Left colon (tissue), 2 donors: ENCODE data around the gene EPAS1. TPM values are rescaled to one million over a fixed set of nuclear protein-coding genes. Genes with fewer than 3 reads are reported as not detected.

ENCODE experiments used
- ATAC-seq: fragments of 200-7000 bp; cut with Tn5 transposase; one replicate; pipeline ENCODE4 v1.9.1; 2020; ENCODE audit warnings: mild to moderate bottlenecking, moderate library complexity
- DNase-seq, 2 donors: peaks; one replicate each; pipeline ENCODE4 v3.0.0-alpha.2; 2020
- intact Hi-C, 2 donors: fragments of 100-400 bp; cut with DNase I in 1 of 2; cut with micrococcal nuclease in 1 of 2; formaldehyde crosslinking; loops; one replicate each; pipeline versions ENCODE4 v1.11.2 to v1.14.0; 2022; cut with DNase I, micrococcal nuclease
- total RNA-seq, 2 donors: library from RNA; stranded (reverse); fragmentation: NEBNext Ultra II Directional; extraction: Animal tissue kit (Norgen Biotek cat#: 25700); gene quantifications; one replicate each; pipeline ENCODE4 v1.2.1, GENCODE V29; 2021
- donor health status: DM: no; HTN: no; CAD: no.
- donor health status: DM: yes; HTN: yes; CAD: no.

EPAS1 gene
- total RNA-seq, 2 donors from 2014 or later = 155 to 226 TPM

DNA sequence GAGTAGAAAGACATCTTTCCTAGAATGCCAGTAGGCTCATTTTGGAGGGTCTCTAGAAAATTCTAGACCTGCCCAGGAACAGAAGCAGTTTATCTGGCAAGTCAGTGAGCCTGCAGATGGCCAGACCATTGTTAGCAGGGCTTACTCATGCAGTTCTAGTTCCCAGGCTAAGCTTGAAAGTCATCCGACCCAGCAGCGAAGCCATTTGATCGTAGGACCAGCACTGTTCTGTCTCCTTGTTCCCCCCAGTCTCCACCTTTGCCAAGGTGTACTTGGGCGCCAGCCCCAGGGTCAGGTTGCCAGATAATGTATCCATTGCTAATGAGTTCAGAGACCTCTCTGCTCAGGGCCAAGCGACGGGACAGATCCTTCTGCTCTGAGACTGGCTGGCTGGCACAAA, 70.1 kb downstream of the EPAS1 start:
- intact Hi-C loops = loop anchor here in 1 of 2 donors (10.0 kb wide), 1 partner anchor 362 kb away; no protein-coding TSS in a partner anchor
- ATAC-seq (no peak), DNase-seq (no peak)

DNA sequence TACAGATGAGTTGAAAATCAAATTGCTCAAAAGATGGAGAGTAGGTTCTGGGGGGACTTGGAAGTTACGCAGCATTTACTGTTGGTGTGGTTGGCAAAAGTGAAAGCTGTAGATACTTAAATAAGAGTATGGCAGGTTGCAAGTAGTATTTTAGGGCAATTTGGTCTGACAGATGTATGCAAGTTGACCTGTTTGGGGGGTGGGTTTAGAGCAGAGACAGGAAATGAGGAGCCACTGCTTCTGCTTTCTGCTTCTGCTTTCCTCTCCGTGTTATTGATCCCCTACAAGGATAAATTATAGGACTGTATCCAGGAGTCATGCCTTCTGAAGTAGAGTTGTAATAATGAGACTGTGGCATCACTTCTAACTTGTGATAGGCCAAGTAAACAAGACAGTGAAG, 71.2 kb downstream of the EPAS1 start:
- intact Hi-C loops = loop anchor here in 1 of 2 donors (10.0 kb wide), 1 partner anchor 364 kb away; no protein-coding TSS in a partner anchor
- DNase-seq = no peak
- ATAC-seq = no peak

DNA sequence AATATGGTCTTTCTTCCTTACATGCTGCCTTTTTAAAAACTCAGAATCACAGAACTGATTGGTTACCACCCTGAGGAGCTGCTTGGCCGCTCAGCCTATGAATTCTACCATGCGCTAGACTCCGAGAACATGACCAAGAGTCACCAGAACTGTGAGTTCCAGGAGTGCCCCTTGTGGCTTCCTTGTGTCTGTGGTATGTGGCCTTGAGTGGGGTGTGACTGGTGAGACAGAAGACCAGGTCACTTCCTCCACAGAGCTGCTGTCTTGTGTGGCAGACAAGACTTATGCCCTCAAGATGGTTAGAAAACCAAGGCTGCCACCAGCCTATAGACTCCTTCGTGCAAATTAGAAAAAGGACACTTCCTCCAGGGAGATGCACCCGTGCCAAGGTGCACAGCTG, 72.6 kb downstream of the EPAS1 start:
- intact Hi-C loops = loop anchor here in 1 of 2 donors (10.0 kb wide), 1 partner anchor 365 kb away; no protein-coding TSS in a partner anchor
- ATAC-seq (peak; percentile 24), DNase-seq (no peak)

DNA sequence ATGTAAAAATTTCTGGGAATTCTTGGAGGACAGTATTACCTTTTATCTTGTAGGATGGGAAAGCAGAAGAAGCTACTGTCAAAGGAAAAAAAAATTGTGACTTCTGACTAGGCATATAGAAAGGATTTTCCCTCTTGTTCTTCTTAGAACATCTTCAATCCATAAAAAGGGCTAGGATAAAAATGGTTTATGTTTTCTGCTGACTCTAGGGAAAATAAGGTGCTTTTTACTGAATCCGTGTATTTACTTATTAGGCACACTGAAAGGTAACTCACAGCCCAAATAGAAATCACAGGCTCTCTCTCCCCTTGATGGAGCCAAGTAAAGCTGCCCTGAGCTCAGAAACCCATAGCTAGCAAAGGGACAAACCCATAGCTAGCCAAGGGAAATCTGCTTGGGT, 74.6 kb downstream of the EPAS1 start:
- ATAC-seq (no peak), DNase-seq (no peak)
- intact Hi-C loops = no loop called here

DNA sequence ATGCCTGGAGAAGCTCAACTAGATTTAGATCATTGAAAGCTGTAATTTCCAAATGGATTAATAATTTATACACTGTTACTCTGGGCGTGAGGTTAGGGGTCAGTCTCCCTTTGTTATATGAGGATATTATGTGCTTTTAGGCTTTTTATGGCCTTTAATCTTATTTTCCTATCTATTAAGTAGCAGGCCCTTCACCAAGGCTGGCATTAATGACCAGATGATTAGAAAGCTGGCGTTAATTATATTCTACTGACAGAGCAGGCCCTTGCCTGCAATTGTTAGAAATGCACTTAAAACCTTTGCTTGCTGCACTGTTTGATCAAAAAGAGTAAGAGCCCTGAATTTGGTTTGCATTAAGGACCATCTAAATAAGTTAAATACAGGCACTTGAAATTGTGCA, 75.3 kb downstream of the EPAS1 start:
- DNase-seq (no peak), ATAC-seq (no peak)
- intact Hi-C loops = no loop called here

DNA sequence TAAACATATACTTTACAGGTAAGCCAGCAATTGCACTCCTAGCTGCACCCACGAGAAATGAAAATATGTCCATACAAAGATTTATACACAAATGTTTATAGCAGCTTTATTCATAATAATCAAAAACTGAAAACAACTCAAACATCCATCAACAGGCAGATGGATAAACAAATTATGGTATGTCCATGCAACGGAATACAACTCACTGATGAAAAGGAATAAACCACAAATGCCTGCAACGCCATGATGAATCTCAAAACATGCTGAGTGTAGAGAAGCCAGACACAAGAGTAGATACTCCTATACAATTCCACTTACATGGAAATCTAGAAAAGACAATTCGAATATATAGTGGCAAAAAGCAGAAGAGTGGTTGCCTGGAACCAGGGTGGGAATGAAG, 76.0 kb downstream of the EPAS1 start:
- ATAC-seq (no peak), DNase-seq (no peak)
- intact Hi-C loops = no loop called here

DNA sequence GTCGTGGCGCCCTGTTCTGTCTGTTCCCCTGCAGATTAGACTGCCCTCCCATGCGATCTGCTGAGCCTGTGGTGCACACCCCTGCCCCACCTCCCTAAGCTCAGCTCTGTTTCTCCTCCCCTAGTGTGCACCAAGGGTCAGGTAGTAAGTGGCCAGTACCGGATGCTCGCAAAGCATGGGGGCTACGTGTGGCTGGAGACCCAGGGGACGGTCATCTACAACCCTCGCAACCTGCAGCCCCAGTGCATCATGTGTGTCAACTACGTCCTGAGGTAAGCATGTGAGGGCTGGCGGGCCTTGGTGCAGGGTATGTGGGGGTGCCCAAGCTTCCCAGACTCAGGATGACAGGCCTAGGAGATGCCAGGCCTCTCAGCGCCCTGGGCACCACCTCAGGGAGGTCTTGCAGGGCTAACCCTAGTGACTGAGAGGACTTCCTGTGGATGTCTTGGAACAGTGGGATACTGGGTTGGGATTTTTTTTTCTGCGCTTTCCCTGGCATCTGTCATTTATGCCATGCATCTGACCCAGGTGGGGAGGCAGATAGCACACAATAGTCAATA, 78.4 kb downstream of the EPAS1 start:
- intact Hi-C loops = no loop called here
- DNase-seq = no peak

DNA sequence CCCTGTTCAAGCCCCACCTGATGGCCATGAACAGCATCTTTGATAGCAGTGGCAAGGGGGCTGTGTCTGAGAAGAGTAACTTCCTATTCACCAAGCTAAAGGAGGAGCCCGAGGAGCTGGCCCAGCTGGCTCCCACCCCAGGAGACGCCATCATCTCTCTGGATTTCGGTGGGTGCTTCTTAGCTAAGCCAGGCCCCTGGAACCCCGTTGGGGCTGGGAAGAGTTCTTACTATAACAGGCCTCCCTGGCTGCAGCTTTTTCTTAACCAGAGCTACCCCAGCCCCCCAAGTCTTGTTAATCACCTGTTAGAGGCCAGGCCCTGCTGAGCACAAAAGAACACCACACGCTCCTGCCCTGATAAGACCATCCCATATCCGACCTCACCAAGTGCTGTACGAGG, 79.4 kb downstream of the EPAS1 start:
- intact Hi-C loops = no loop called here
- DNase-seq (no peak), ATAC-seq (no peak)

More for the DNA sequence above, 78.4 kb downstream of the EPAS1 start:
- ATAC-seq = no peak

DNA sequence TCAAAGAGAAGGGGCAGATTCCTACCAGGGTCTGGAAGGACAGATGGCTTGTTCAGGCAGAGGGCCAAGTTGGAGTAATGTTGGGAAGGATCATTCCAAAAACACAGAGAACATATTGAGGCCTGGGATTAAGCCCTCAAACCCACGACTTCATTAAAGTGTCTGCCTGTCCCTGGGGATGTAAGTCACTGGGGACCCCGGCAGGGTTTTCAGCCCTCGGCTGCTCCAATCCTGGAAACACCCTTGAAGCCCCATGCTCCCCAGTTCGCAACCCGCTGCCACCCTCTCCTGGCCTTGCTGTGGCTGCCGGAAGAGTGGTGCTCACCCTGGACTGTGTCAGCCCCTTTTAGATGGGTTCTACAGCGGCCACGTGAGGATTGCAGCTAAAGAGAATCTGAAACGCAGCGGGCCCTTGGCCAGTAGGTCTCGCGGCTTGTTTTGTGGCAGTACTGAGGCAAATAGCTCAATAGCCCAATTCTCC, 79.9 kb downstream of the EPAS1 start:
- DNase-seq (no peak), ATAC-seq (no peak)
- intact Hi-C loops = no loop called here

DNA sequence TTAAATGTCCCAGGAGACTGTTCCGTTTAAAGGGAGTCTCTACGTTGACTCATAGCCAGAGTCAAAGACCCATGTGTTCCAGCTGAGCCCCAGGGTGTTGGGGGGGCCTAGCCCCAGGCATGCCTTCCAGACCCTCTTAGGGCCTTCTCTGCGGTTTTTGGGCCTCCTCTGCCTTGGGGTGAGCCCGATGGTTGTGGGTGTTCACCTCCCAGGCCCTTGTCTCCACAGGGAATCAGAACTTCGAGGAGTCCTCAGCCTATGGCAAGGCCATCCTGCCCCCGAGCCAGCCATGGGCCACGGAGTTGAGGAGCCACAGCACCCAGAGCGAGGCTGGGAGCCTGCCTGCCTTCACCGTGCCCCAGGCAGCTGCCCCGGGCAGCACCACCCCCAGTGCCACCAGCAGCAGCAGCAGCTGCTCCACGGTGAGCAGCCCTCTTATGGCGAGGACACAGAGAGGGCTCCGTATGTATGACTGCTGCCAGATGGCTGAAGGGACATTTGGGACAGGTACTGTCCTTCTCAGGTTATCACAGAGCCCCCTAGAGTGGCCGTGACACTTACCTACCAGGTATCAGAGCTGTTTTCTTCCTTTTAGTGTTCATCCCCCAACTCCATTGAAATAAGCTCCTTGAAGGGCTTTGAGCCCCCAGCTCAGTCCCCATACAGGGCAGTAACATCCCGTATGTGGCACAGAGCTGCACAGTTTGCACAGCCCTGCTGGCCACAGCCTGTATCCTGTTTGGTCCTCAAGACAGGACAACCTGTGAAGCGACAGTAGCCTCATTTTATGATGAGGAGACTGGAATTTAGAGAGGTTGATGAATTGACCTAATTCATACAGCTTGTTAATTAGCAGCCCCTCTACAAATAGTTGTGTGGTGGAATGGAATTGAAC, 80.7 kb downstream of the EPAS1 start:
- intact Hi-C loops = no loop called here
- DNase-seq = no peak
- no peak for ATAC-seq

DNA sequence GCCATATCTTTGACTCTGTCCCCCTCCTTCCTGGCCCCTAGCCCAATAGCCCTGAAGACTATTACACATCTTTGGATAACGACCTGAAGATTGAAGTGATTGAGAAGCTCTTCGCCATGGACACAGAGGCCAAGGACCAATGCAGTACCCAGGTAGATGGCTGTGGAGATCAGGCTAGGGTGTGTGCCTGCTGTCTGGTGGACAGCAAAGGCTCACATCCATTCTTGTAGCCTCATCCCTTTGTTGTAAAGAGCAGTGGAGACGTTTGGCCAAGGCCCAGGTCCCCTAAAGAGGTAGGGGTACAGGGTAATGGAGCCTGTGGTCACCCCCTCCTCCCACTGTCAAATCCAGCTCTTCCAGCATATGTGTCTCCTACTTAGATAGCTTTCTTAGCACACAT, 81.4 kb downstream of the EPAS1 start:
- DNase-seq = no peak
- intact Hi-C loops = no loop called here
- no peak for ATAC-seq

DNA sequence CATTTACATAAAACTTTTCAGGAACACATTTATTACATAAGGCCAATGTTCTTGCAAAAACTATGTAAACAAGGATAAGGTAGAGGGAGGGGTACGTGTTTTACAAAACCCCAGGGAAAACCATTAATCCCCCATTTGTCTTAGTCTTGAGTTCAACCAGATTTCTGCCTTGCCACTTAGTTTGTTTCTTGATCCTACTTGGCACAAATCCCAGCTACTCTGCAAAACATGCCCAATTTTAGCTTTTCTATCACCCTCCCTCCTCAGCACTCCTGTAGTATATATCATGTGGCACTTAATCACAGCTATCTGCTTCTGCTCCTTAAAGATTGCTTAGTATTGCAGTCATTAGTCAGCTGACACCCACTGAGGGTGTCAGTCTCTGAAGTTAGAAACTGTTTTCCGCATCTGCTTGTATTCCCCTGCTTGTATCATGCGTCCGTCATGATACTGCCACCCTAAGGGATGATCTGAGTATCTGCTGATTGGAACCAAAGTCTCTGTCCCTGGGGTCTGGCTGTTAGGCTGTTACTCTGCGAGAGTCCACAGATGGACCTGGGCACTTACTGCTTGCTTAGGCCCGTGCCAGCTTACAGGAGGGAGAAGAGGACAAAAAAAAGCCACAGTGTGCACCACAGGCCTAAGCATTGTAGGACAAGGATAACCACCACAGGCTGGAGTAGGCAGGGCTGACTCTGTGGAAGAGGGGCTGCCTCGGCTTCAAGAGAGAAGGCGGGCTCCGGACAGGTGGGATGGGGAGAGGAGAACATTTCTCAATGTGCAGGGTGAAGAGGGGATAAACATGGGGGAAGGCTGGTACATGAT, 82.2 kb downstream of the EPAS1 start:
- ATAC-seq (no peak), DNase-seq (no peak)
- intact Hi-C loops = no loop called here

DNA sequence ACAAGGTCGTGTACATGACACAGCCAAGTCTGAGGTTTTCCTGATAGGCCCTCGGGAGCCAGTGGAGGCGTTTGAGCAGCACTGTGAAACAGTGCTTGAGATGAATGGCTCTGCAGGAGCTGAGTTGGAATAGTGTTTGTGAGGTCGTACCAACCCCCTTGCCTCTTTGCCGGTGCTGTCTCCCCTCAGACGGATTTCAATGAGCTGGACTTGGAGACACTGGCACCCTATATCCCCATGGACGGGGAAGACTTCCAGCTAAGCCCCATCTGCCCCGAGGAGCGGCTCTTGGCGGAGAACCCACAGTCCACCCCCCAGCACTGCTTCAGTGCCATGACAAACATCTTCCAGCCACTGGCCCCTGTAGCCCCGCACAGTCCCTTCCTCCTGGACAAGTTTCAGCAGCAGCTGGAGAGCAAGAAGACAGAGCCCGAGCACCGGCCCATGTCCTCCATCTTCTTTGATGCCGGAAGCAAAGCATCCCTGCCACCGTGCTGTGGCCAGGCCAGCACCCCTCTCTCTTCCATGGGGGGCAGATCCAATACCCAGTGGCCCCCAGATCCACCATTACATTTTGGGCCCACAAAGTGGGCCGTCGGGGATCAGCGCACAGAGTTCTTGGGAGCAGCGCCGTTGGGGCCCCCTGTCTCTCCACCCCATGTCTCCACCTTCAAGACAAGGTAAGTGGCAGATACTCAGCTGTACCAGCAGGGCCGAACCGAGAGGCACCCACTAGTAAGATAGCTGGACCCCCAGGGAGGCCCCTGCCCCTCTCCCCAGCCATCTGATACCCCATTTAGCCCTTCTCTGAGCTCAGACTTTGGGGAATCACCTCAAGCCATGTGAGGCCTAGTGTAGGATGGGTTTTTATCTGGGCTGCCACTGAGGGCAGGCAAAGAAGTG, 83.1 kb downstream of the EPAS1 start:
- intact Hi-C loops = no loop called here
- DNase-seq (no peak), ATAC-seq (no peak)

DNA sequence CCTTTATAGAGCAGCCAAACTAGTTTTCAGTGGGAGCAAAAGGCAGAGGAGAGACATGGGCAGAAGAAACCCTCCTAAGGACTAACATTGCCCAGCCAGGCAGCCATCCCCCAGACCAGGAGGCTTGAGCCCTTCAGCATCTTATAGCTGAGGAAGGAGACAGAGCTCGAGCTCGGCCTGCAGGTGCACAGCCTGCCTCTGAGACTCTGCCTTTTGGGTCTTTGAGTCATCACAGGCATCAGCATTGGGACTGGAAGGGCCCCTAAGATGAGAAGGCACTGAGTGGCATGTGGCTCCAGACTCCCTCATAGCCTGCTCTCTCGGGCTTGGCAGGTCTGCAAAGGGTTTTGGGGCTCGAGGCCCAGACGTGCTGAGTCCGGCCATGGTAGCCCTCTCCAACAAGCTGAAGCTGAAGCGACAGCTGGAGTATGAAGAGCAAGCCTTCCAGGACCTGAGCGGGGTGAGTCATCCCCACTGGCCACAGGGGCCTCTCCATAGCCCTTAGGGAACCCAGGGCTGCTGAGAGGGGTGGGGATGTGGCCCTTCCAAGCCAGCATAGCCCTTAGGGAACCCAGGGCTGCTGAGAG, 84.1 kb downstream of the EPAS1 start:
- DNase-seq (no peak), ATAC-seq (peak; percentile 3)
- intact Hi-C loops = no loop called here

DNA sequence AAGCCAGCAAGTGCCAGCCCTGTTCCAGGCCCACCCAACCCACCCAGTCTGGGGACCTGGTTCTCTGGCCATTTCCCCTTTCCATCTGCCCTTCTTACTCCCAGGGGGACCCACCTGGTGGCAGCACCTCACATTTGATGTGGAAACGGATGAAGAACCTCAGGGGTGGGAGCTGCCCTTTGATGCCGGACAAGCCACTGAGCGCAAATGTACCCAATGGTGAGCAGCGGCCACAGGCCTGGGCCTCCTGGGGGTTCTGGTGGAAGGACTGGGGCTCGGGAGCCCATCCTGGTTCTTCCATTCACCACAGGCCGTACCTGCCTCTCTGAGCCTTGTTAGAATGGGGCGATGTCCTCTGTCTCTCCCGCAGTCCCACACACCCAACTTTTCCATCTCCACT, 84.7 kb downstream of the EPAS1 start:
- DNase-seq = no peak
- no peak for ATAC-seq
- intact Hi-C loops = no loop called here

DNA sequence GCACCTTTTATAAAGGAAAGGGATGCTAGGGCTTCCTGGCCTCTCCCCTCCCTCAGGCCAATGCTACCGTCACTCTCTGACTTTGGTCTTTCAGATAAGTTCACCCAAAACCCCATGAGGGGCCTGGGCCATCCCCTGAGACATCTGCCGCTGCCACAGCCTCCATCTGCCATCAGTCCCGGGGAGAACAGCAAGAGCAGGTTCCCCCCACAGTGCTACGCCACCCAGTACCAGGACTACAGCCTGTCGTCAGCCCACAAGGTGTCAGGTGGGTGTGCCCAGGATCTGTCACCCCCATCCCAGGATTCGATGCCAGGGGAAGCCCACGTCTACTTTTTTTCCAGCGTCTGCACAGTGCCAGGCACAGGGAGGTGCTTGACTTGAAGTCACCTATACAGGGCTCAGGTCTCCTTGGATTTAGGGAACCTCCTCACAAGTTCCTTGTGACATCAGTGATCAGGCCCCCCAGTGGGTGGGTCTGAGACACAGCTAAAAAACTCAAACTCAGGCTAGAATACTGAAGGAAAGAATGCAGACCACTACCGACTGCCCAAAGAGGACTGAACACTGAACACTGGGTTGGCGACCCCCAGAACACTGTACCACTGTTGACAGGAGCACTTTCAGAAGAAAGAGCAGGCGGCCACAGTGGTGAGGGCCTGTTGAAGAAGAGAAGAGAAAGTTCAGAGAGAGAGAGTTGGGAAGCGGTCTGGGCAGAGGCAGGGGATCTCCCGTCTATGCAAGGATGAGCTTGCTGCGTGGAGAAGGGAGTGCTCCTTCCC, 85.3 kb downstream of the EPAS1 start:
- intact Hi-C loops = no loop called here
- ATAC-seq (no peak), DNase-seq (no peak)

DNA sequence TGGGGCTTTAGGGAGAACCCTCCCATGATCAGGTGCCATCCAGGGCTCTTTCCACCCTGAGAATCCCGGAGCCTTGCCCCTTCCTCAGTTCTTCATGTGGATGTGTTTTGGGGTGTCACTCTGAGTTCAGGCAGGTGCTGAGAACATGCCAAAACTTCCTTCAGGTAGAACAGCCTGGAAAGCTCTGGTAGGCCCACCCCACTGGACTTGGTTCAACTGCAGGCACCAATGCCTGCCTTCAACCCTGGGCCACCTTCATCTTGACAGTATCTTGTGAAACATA, 85.8 kb downstream of the EPAS1 start:
- intact Hi-C loops = no loop called here
- ATAC-seq (no peak), DNase-seq (no peak)
